Sigmoid colon (tissue), 7 donors: ENCODE measurements around the gene DNPEP. TPM values are rescaled to one million over a fixed set of nuclear protein-coding genes. Genes with fewer than 3 reads are reported as not detected.

Experiments used
- DNase-seq: peaks from one replicate; pipeline ENCODE4 v3.0.0-alpha.2; 2019
- H3K27ac ChIP-seq, 4 donors: fragments of 200-600 bp; sonication (generic); one replicate each; pipeline ENCODE4 v1.5.1; 2016 to 2019; ENCODE audit warnings: mild to moderate bottlenecking in 1 of 4
- H3K27me3 ChIP-seq, 3 donors: fragments of 200-600 bp; sonication (generic); one replicate each; pipeline ENCODE4 v1.5.1; 2019; ENCODE audit warnings: mild to moderate bottlenecking in 1 of 3
- H3K36me3 ChIP-seq, 4 donors: fragments of 200-600 bp; sonication (generic); one replicate each; pipeline ENCODE4 v1.5.1; 2016 to 2019
- H3K4me1 ChIP-seq, 4 donors: fragments of 200-600 bp; sonication (generic); one replicate each; pipeline ENCODE4 v1.5.1; 2017 to 2019
- H3K4me3 ChIP-seq, 4 donors: fragments of 200-600 bp; sonication (generic); one replicate each; pipeline ENCODE4 v1.5.1; 2017 to 2019; ENCODE audit warnings: mild to moderate bottlenecking in 2 of 4, moderate library complexity in 1 of 4
- H3K9me3 ChIP-seq, 4 donors: fragments of 200-600 bp in 3 of 4; sonication (generic) in 3 of 4; one replicate each; pipeline versions ENCODE4 v1.5.1 to v1.6.1; 2013 to 2019
- CTCF ChIP-seq, 4 experiments: fragments of 450-650 bp in 3 of 4; fragments of 200-600 bp in 1 of 4; IDR thresholded peaks; one replicate each; pipeline ENCODE4 v1.5.1; 2016 to 2019; ENCODE audit warnings: antibody characterized with exemption in 4 of 4, mild to moderate bottlenecking in 3 of 4, moderate library complexity in 2 of 4
- EP300 ChIP-seq, 4 donors: sonication (generic); formaldehyde crosslinking; IDR thresholded peaks; one replicate each; pipeline ENCODE4 v1.6.1; 2017; ENCODE audit warnings: antibody characterized with exemption in 4 of 4
- POLR2A ChIP-seq, 2 donors: fragments of 450-650 bp; IDR thresholded peaks; one replicate each; pipeline ENCODE4 v1.6.1; 2016; ENCODE audit warnings: antibody characterized with exemption in 2 of 2, mild to moderate bottlenecking in 2 of 2, moderate library complexity in 2 of 2
- POLR2AphosphoS5 ChIP-seq, 4 donors: sonication (generic); formaldehyde crosslinking; IDR thresholded peaks; one replicate each; pipeline ENCODE4 v1.6.1; 2017; ENCODE audit warnings: antibody characterized with exemption in 4 of 4
- WGBS, 2 donors: extraction: QIAGEN DNeasy Blood & Tissue Kit; methylation state at CpG; one replicate each; pipeline ENCODE4 v1.1.7; 2013; 5-methylcytosine and 5-hydroxymethylcytosine counted together
- intact Hi-C: fragments of 100-400 bp; cut with DNase I; formaldehyde crosslinking; loops from one replicate; pipeline ENCODE4 v1.15.1; 2023
- polyA plus RNA-seq, 3 donors: library from polyadenylated mRNA; stranded (reverse); fragments of 200-250 nt; gene quantifications; one replicate each; pipeline ENCODE4 v1.2.3, GENCODE V29; 2013
- total RNA-seq, 4 donors: library from RNA; depleted of rRNA; stranded (reverse); fragments of >200 nt; gene quantifications; one replicate each; pipeline ENCODE4 v1.1.0, GENCODE V29; 2016
- donor health status: healthy with polysubstance abuse.
- donor health status: Bipolar disorder and iron deficiency.
- donor health status: healthy.

DNPEP gene
- 10 to 100 TPM; 43.2 to 62.8 (median 53.1) TPM for total RNA-seq
- 100 to 1,000 TPM; 108 to 137 (median 132) TPM for polyA plus RNA-seq

DNA sequence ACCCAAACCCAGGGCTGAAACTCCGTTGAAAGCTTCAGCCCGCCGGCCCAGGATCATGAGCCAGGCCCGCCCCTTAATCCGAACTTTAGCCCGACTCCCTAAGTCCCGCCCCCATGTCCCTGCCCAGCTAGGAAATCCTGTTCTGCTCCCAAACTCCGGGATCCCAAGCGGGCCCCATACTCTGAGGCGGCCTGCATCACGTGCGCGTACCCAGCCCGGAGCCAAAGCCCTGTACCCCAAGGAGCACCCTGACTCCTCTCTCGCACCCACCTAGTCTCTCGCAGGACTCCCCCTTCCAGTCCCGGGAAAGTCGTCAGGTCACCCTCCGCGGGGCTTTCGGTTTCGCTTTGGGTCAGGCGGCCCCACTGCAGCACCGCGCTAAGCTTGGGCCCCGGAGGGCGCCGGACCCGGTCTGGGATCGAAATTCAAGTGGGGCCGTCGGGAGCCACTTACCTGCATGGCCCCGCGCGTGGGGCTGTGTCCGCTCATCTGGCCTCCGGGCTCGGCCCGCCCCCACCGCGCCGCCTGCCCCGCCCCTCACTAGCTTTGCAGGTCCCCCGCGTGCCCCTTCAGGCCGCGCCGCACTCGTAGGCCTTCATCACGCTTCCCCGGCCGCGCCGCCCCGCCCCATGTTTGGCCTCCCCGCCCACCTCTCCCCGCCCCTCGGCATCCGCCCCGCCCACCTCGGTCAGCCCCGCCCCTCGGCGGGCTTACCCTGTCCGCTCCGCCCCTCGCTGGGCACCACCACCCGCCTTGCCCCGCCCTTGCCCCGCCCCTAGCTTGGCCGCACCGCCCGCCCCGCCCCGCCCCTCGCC is at the start of gene DNPEP:
TSS of gene DNPEP (minus strand) at position 607 of the 815 bp plus-strand sequence. CDS start at position 489, 118 bp downstream.
- TF ChIP-seq EP300 (IDR thresholded peaks at IDR 0.05) (no peak), POLR2AphosphoS5 (IDR thresholded peaks at IDR 0.05) (peak; percentile 46 to 75 (median 70)), CTCF (IDR thresholded peaks at IDR 0.05) (no peak), POLR2A (IDR thresholded peaks at IDR 0.05) (peak; percentile 21 to 32)
- 1% methylated on average over 75 to 76 of the region's 76 CpGs for WGBS, 2 donors
- Histone ChIP-seq H3K4me3 (peak within 1 kb of the TSS; percentile 81 to 88 (median 84)), H3K27ac (peak within 1 kb of the TSS; percentile 94 to 97 (median 96)), H3K4me1 (peaks cover 0 to 32% (median 26%) of the 10 kb centered on the region in 4 donors), H3K9me3 (no peaks in the 10 kb centered on the region), H3K27me3 (no peaks in the 10 kb centered on the region), H3K36me3 (peaks cover 20 to 40% (median 35%) of the 10 kb centered on the region in 4 donors)
- intact Hi-C loops: loop anchor here (2.0 to 10.0 kb wide), 6 partner anchors 110 to 980 kb away; partner anchors contain the start of genes ANKZF1, ATG9A, CHPF and CNPPD1
- peak; percentile 98 for DNase-seq

GRCh38 chr2:219437141-219437540 is 49.4 kb upstream of the DNPEP start:
- WGBS, 2 donors: 81 to 82% methylated on average over 3 of the region's 3 CpGs
- DNase-seq: peak; percentile 88
- TF ChIP-seq CTCF (IDR thresholded peaks at IDR 0.05): no peak
- peak in 2 of 4 donors; percentile 59 to 84 for TF ChIP-seq EP300 (IDR thresholded peaks at IDR 0.05)
- no peak for TF ChIP-seq POLR2A (IDR thresholded peaks at IDR 0.05)
- TF ChIP-seq POLR2AphosphoS5 (IDR thresholded peaks at IDR 0.05): peak; percentile 71 to 85 (median 80)
- peaks cover 0 to 77% (median 75%) of the 10 kb centered on the region in 4 donors for H3K4me1 ChIP-seq
- peak overlapping the region; percentile 96 to 99 (median 99) for H3K27ac ChIP-seq
- H3K27me3 ChIP-seq: peaks cover 0 to 13% (median 11%) of the 10 kb centered on the region in 3 donors
- intact Hi-C loops: no loop called here
- no peaks in the 10 kb centered on the region for H3K36me3 ChIP-seq
- H3K4me3 ChIP-seq: no peak overlapping the region
- no peaks in the 10 kb centered on the region for H3K9me3 ChIP-seq

GRCh38 chr2:219436491-219436890 is 48.8 kb upstream of the DNPEP start:
- peaks cover 0 to 75% (median 72%) of the 10 kb centered on the region in 4 donors for H3K4me1 ChIP-seq
- H3K4me3 ChIP-seq: no peak overlapping the region
- no peaks in the 10 kb centered on the region for H3K36me3 ChIP-seq
- TF ChIP-seq POLR2A (IDR thresholded peaks at IDR 0.05): no peak
- no peak for TF ChIP-seq POLR2AphosphoS5 (IDR thresholded peaks at IDR 0.05)
- no peak for TF ChIP-seq EP300 (IDR thresholded peaks at IDR 0.05)
- TF ChIP-seq CTCF (IDR thresholded peaks at IDR 0.05): no peak
- intact Hi-C loops: no loop called here
- peak overlapping the region; percentile 96 to 99 (median 99) for H3K27ac ChIP-seq
- peak; percentile 62 for DNase-seq
- H3K27me3 ChIP-seq: peaks cover 0 to 13% (median 9%) of the 10 kb centered on the region in 3 donors
- no peaks in the 10 kb centered on the region for H3K9me3 ChIP-seq
- 89 to 91% methylated on average over 5 of the region's 5 CpGs for WGBS, 2 donors

GRCh38 chr2:219435701-219436100 is 48.0 kb upstream of the DNPEP start:
- peak overlapping the region; percentile 19 to 53 (median 46) for H3K4me3 ChIP-seq
- H3K9me3 ChIP-seq: no peaks in the 10 kb centered on the region
- intact Hi-C loops: no loop called here
- no peak for DNase-seq
- peaks cover 0 to 73% (median 69%) of the 10 kb centered on the region in 4 donors for H3K4me1 ChIP-seq
- peak overlapping the region; percentile 96 to 99 (median 99) for H3K27ac ChIP-seq
- no peak for TF ChIP-seq EP300 (IDR thresholded peaks at IDR 0.05)
- TF ChIP-seq POLR2A (IDR thresholded peaks at IDR 0.05): no peak
- TF ChIP-seq CTCF (IDR thresholded peaks at IDR 0.05): no peak
- TF ChIP-seq POLR2AphosphoS5 (IDR thresholded peaks at IDR 0.05): no peak
- no peaks in the 10 kb centered on the region for H3K36me3 ChIP-seq
- H3K27me3 ChIP-seq: peaks cover 0 to 13% (median 9%) of the 10 kb centered on the region in 3 donors
- WGBS, 2 donors: 88 to 90% methylated on average over 6 of the region's 6 CpGs
